HCT116 (cell line): Measurements from ENCODE around the gene HIVEP2. TPM values are rescaled to one million over a fixed set of nuclear protein-coding genes. Genes with fewer than 3 reads are reported as not detected.

Experiments used
- ATAC-seq: fragments of 200-7000 bp; cut with Tn5 transposase; 2 replicates; pipeline ENCODE4 v1.9.1; 2020; ENCODE audit warnings: mild to moderate bottlenecking, moderate library complexity
- BruUV-seq: library from RNA; stranded (reverse); fragments of 400-500 nt; replicated peaks from 2 replicates; lab custom pipeline; 2021; lab: Mats Ljungman, UMichigan
- CTCF ChIA-PET: fragments of 300-600 bp; sonication (Branson Sonifier 250); formaldehyde crosslinking; loops from one replicate; lab custom pipeline; 2021; ENCODE audit warnings: antibody characterized with exemption; lab: Charles Lee
- POLR2A ChIA-PET: fragments of 300-600, 350-600 bp; sonication (Branson Sonifier 250); formaldehyde crosslinking; loops from one replicate; lab custom pipeline; 2021; ENCODE audit warnings: antibody characterized with exemption; lab: Charles Lee
- RAD21 ChIA-PET, 2 experiments: fragments of 300-600 bp; sonication (Branson Sonifier 250); formaldehyde crosslinking; loops; one replicate each; lab custom pipeline; 2023; ENCODE audit warnings: low total read pairs in 2 of 2; ENCODE audit not compliant: uncharacterized antibody in 2 of 2, unreplicated experiment in 2 of 2, low non-redundant PET in 1 of 2; lab: Charles Lee
- DNase-seq: peaks from one replicate; pipeline ENCODE4 v3.0.0-alpha.2; 2010; ENCODE audit warnings: low read depth, low spot score
- H2AFZ ChIP-seq: fragments of 200-600 bp; shearing (Covaris generic), sonication (generic); 2 replicates; pipeline ENCODE4 v1.6.1; 2017; ENCODE audit warnings: low read depth, mixed run types, mixed read lengths, antibody characterized with exemption, low read length; ENCODE audit not compliant: poor library complexity, severe bottlenecking
- H3K27ac ChIP-seq: 2 replicates; pipeline ENCODE4 v1.5.1; 2012; ENCODE audit warnings: low read depth, low read length
- H3K27me3 ChIP-seq: fragments of 200-600 bp; sonication (generic); 2 replicates; pipeline ENCODE4 v1.6.1; 2016; ENCODE audit warnings: mixed run types, low read length, mixed read lengths; ENCODE audit not compliant: insufficient read depth
- H3K36me3 ChIP-seq, 2 experiments: fragments of 200-500 bp in 1 of 2; fragments of 200-600 bp in 1 of 2; sonication (Bioruptor generic) in 1 of 2; sonication (generic) in 1 of 2; 2 replicates each; pipeline versions ENCODE4 v1.5.1 to v1.6.1; 2014 to 2016; ENCODE audit warnings: low read length in 2 of 2, inconsistent platforms in 1 of 2, mixed read lengths in 1 of 2, mixed run types in 1 of 2; ENCODE audit not compliant: insufficient read depth in 2 of 2, control insufficient read depth in 1 of 2
- H3K4me1 ChIP-seq, 2 experiments: fragments of 200-600 bp in 1 of 2; sonication (generic) in 1 of 2; 2 replicates each; pipeline versions ENCODE4 v1.5.1 to v1.6.1; 2012 to 2017; ENCODE audit warnings: low read length in 2 of 2, inconsistent platforms in 1 of 2, mild to moderate bottlenecking in 1 of 2, mixed read lengths in 1 of 2, mixed run types in 1 of 2, moderate library complexity in 1 of 2; ENCODE audit not compliant: insufficient read depth in 2 of 2, control insufficient read depth in 1 of 2
- H3K4me2 ChIP-seq: fragments of 200-600 bp; sonication (generic); 2 replicates; pipeline ENCODE4 v1.6.1; 2017; ENCODE audit warnings: mixed run types, low read length, mixed read lengths
- H3K4me3 ChIP-seq, 2 experiments: fragments of 200-600 bp in 1 of 2; sonication (generic) in 1 of 2; replicated peaks in 1 of 2; 2 replicates each; pipeline ENCODE4 v1.5.1; 2011 to 2016; ENCODE audit warnings: low read length in 2 of 2, control low read depth in 1 of 2, low read depth in 1 of 2, mild to moderate bottlenecking in 1 of 2, mixed read lengths in 1 of 2, mixed run types in 1 of 2
- H3K79me2 ChIP-seq: fragments of 200-600 bp; sonication (generic); 2 replicates; pipeline ENCODE4 v1.6.1; 2017; ENCODE audit warnings: mild to moderate bottlenecking, mixed run types, low read length, moderate library complexity, mixed read lengths; ENCODE audit not compliant: insufficient read depth
- H3K9ac ChIP-seq: fragments of 200-600 bp; sonication (generic); 2 replicates; pipeline ENCODE4 v1.6.1; 2016; ENCODE audit warnings: low read length, mixed read lengths
- H3K9me2 ChIP-seq: fragments of 200-600 bp; sonication (generic), shearing (Covaris generic); 2 replicates; pipeline ENCODE4 v1.6.1; 2017; ENCODE audit warnings: mixed run types, mild to moderate bottlenecking, moderate library complexity; ENCODE audit not compliant: insufficient read depth
- H3K9me3 ChIP-seq, 2 experiments: fragments of 200-500 bp in 1 of 2; fragments of 200-600 bp in 1 of 2; sonication (Bioruptor generic) in 1 of 2; sonication (generic) in 1 of 2; 2 replicates each; pipeline ENCODE4 v1.6.1; 2014 to 2017; ENCODE audit warnings: low read length in 2 of 2, mixed read lengths in 2 of 2, inconsistent platforms in 1 of 2, low read depth in 1 of 2, mild to moderate bottlenecking in 1 of 2, mixed run types in 1 of 2, moderate library complexity in 1 of 2; ENCODE audit not compliant: control insufficient read depth in 1 of 2, insufficient read depth in 1 of 2
- H4K20me1 ChIP-seq: fragments of 200-600 bp; sonication (generic), shearing (Covaris generic); 2 replicates; pipeline ENCODE4 v1.6.1; 2017; ENCODE audit warnings: mixed run types, mild to moderate bottlenecking, moderate library complexity; ENCODE audit not compliant: insufficient read depth
- CBX3 ChIP-seq: IDR thresholded peaks from 2 replicates; pipeline ENCODE4 v1.6.1; 2012; ENCODE audit warnings: low read depth
- ZNF274 ChIP-seq: fragments of 200-500 bp; sonication (Bioruptor generic); IDR thresholded peaks from 2 replicates; pipeline ENCODE4 v1.6.1; 2014; ENCODE audit warnings: mild to moderate bottlenecking, low read depth, low read length, inconsistent platforms
- intact Hi-C: fragments of 100-400 bp; cut with micrococcal nuclease; formaldehyde crosslinking; loops from 2 replicates; pipeline ENCODE4 v1.10.0; 2022
- total RNA-seq: library from RNA; stranded (reverse); gene quantifications from one replicate; pipeline ENCODE4 v1.2.1, GENCODE V29; 2021; ENCODE audit not compliant: unreplicated experiment
- TF ChIP-seq, protein P1 (sequence below): IDR thresholded peaks from 2 replicates; pipeline ENCODE4 v1.6.1; 2011; ENCODE audit warnings: mild to moderate bottlenecking, low read length, moderate library complexity; ENCODE audit not compliant: insufficient replicate concordance; ENCODE audit errors: extremely low read depth

The HIVEP2 gene
- total RNA-seq, 1 experiment from 2014 or later: 8.1 TPM

DNA sequence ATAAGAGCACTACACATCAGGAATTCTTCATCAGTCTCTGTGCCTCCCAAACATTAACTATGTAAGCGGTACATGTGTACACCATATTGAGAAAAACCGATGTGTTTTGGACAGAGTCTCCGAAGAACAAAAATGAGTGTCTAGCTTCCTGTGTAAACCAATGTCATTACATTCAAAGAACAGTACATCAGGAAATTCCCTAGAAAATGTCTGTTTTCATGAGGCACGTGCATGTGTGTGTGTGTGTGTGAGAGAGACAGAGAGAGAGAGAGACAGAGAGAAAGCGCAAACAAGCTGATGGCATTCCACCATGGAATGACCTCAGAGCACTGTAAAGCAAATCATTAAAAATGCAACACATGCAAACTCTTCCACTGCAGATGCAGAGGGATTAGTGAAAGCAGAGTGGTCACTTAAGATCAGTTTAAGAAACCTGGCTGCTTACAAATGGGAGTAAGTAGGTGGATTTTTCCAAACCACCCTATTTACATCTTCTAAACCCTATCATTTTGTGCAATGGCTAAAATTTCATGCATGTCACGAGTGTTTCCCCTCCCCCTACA, 133.9 kb downstream of the HIVEP2 start:
- BruUV-seq: no TSS peak
- ChIA-PET RAD21 (no interaction called here), POLR2A (no interaction called here), CTCF (no interaction called here)
- H3K9me2 ChIP-seq: no peaks in the 10 kb centered on the region
- H3K9ac ChIP-seq: no peak overlapping the region
- no peaks in the 10 kb centered on the region for H3K79me2 ChIP-seq
- no peak overlapping the region for H3K4me2 ChIP-seq
- H2AFZ ChIP-seq: no peak overlapping the region
- H3K27ac ChIP-seq: no peak overlapping the region
- H3K4me3 ChIP-seq: no peak overlapping the region
- no peaks in the 10 kb centered on the region for H4K20me1 ChIP-seq
- no peaks in the 10 kb centered on the region for H3K36me3 ChIP-seq
- no peaks in the 10 kb centered on the region for H3K9me3 ChIP-seq
- intact Hi-C loops: no loop called here
- H3K4me1 ChIP-seq: no peaks in the 10 kb centered on the region
- no peak for ATAC-seq
- DNase-seq: no peak
- TF ChIP-seq ZNF274: no peak
- TF ChIP-seq, protein P1, sequence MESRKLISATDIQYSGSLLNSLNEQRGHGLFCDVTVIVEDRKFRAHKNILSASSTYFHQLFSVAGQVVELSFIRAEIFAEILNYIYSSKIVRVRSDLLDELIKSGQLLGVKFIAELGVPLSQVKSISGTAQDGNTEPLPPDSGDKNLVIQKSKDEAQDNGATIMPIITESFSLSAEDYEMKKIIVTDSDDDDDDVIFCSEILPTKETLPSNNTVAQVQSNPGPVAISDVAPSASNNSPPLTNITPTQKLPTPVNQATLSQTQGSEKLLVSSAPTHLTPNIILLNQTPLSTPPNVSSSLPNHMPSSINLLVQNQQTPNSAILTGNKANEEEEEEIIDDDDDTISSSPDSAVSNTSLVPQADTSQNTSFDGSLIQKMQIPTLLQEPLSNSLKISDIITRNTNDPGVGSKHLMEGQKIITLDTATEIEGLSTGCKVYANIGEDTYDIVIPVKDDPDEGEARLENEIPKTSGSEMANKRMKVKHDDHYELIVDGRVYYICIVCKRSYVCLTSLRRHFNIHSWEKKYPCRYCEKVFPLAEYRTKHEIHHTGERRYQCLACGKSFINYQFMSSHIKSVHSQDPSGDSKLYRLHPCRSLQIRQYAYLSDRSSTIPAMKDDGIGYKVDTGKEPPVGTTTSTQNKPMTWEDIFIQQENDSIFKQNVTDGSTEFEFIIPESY: no peak
- no peaks in the 10 kb centered on the region for H3K27me3 ChIP-seq

DNA sequence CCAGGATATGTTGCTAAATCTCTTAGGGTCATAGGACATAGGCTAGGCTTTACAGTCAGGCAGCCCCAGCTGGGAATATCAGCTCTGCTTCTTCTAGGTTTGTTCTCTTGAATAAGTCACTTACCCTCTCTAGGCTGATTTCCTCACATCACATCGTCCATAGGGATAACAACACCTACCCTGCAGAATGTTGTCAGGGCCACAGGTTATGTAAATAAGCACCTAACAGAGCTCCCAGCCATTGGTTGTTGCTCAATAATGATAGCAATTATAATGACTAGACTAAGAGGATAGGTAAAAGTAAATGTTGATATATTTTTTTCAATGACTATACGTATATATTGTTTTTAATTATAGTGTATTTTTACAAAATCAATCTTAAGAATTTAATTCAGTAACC, 135.0 kb downstream of the HIVEP2 start:
- no peaks in the 10 kb centered on the region for H3K9me3 ChIP-seq
- ATAC-seq: no peak
- no peak overlapping the region for H2AFZ ChIP-seq
- intact Hi-C loops: no loop called here
- no peak for DNase-seq
- ChIA-PET RAD21 (no interaction called here), POLR2A (no interaction called here)
- no peaks in the 10 kb centered on the region for H3K36me3 ChIP-seq
- H3K9me2 ChIP-seq: no peaks in the 10 kb centered on the region
- H3K4me1 ChIP-seq: no peaks in the 10 kb centered on the region
- H3K79me2 ChIP-seq: no peaks in the 10 kb centered on the region
- no TSS peak for BruUV-seq
- no peaks in the 10 kb centered on the region for H4K20me1 ChIP-seq
- no peak for TF ChIP-seq CBX3
- TF ChIP-seq, protein P1: no peak
- TF ChIP-seq, all 23 proteins: peak for 0
- Histone ChIP-seq H3K9ac (no peak overlapping the region), H3K4me2 (no peak overlapping the region), H3K27me3 (no peaks in the 10 kb centered on the region), H3K27ac (no peak overlapping the region), H3K4me3 (no peak overlapping the region)
- CTCF ChIA-PET: no interaction called here
